Medulla oblongata (tissue), 1 donor: ENCODE results near the gene MRS2.

Source experiments
- DNase-seq: peaks from one replicate; pipeline ENCODE4 v3.0.0-alpha.2; 2015; ENCODE audit errors: extremely low spot score

MRS2 gene

DNA sequence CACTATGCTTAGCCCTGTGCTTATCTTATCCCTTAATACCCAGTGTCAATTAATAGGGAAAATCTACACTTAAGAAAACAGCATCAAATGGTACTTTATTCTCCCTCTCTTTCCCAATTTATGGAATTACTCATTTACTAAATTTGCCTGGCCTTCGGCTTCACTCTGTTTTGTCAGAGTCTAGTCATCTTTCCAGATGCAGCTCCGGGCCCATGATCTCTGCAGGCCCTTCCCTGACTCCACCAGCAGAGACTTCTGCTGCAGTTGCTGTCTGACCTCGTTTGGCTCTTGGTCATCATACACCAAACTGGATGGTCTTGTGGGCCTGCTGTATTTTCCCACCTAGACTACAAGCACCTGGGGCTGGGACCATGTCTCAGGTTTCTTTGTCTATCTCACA lies 27.4 kb downstream of the MRS2 start:
- no peak for DNase-seq

DNA sequence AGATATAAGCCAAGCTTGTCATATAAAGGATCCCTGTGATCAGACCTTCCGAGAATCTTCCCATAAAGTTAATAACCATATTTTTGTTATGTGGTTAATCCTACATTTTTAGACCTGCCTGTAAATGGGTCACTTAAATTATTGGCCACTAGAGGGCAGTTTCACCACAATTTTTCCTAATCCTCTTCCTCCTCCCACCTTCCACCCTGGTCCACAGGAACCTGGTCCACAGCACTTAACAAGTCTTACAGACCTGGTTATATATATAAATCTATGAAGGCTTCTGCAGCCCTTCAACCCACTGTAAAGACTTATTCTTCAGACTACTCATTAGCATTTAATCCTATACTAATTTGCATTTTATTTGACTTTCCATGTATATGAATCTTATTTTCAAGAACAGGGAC lies 28.3 kb downstream of the MRS2 start:
- DNase-seq: peak; percentile 27

GRCh38 chr6:24432611-24433010 lies 29.9 kb downstream of the MRS2 start:
- DNase-seq: no peak

DNA sequence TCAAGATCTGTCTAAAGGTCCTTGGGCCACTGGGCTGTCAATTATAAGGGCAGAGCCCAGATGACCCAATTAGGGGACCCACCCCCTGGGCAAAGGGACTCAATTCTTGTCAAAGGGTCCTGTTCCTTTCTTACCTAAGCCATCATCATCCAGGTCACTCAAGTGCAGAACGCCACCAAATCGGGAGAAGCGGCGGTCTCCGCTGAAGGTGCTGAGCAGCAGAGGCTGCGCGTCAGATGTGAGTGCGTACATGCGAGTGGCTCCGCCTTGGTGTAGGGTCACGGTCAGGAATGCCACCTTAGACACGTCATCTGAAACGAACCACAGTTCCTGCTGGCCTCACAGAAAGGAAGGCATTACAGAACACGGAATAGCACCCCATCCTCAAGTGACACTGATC lies 34.2 kb downstream of the MRS2 start:
- no peak for DNase-seq

- DNase-seq: no peak
Observed at GRCh38 chr6:24439858-24440539, 37.3 kb downstream of the MRS2 start.

DNA sequence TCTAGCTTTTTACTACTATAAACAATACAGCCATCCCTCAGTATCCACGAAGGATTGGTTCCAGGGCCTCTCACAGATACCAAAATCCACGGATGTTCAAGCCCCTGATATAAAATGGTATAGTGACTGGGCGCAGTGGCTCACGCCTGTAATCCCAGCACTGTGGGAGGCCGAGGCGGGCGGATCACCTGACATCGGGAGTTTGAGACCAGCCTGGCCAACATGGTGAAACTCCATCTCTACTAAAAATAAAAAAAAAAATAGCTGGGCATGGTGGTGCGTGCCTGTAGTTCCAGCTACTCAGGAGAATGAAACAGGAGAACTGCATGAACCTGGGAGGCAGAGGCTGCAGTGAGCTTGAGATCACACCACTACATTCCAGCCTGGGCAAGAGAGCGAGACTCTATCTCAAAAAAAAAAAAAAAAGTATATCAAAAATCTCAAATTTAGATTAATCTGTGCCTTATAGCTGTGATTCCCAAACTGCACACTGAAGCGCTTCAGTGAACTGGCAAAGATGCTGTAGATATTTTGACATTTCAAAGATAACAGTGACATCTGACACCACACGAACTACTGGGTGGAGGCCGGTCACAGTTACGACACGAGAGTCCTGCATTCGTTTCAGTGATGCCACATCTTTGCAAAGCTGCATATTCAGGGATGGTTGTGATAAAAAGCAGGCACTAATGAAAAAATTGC lies 38.3 kb downstream of the MRS2 start:
- no peak for DNase-seq

DNA sequence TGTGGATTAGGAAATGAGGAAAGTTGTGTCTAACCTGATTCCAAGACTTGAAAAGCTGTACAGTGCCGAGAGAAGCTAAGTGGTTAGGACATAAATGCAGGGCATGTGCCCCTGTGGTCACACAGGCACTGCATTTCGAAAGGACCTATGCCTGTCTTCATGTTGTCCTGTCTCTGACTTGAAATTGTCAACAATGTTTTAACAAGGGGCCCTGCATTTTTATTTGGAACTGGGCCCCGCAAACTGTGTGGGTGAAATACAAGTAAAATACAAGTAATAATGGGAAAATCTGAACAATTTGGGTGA lies 38.8 kb downstream of the MRS2 start:
- DNase-seq: no peak

GRCh38 chr6:24444588-24444987 lies 41.9 kb downstream of the MRS2 start:
- no peak for DNase-seq

- no peak for DNase-seq
Observed at GRCh38 chr6:24445704-24446103, 43.0 kb downstream of the MRS2 start.

GRCh38 chr6:24446670-24447069 lies 43.9 kb downstream of the MRS2 start:
- no peak for DNase-seq

DNA sequence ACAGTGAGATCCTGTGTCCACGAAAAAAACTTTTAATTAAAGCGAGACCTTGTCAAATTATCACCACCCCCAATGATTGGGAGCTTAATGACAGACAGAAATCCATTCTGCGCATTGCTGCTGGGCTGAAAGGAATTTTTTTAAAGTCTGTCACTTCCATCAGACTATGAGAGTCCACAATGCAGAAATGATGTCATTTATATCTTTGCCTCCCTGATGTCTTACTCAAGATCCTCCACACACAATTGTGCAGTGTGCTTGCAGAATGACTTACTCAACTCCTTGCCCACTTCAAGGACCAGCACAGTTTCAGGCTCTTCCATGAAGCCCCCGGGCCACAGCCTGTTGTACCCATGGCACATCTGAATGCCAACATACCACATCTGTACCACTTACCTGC lies 45.7 kb downstream of the MRS2 start:
- DNase-seq: no peak

- no peak for DNase-seq
Observed at GRCh38 chr6:24448828-24449525, 46.2 kb downstream of the MRS2 start.

- no peak for DNase-seq
Observed at GRCh38 chr6:24451581-24452388, 49.0 kb downstream of the MRS2 start.

GRCh38 chr6:24453921-24454320 lies 51.2 kb downstream of the MRS2 start:
- no peak for DNase-seq

DNA sequence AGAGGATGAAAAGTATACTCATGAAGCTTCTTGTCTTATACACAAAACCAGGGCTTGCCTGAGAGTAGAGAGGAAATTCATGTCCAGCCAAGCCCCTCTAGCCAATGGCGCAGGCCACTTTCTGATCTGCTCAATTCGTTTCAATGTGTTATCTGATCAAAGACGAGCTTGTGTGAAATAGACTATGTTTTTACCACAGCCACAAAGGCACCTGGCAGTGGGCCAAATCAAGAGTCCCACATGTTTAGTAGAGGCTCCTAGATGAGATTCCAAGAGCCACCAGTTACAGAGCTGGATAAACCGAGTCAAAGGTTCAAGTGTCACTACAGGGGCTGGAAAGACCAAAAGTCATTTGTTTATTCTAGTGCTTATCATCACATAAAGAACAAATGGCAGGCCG lies 51.7 kb downstream of the MRS2 start:
- DNase-seq: no peak

DNA sequence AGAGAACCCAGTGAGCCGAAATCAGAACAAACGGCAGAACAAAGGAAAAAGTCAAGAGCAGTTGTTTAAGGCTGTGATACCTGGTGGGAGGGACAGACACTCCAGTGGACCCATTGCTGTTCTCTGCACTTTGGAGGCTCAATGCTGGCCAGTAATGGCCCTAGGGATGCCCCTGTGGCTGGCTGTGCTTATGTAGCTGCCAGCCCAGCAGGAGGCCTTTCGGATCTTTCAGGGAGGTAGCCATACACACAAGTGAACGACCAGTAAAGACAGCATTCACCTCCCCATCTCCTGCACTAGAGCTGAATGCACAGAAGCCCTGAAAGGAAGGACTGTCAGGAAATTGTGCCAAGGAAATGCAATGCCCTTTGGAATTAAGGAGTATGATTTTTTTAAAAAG lies 52.3 kb downstream of the MRS2 start:
- no peak for DNase-seq

DNA sequence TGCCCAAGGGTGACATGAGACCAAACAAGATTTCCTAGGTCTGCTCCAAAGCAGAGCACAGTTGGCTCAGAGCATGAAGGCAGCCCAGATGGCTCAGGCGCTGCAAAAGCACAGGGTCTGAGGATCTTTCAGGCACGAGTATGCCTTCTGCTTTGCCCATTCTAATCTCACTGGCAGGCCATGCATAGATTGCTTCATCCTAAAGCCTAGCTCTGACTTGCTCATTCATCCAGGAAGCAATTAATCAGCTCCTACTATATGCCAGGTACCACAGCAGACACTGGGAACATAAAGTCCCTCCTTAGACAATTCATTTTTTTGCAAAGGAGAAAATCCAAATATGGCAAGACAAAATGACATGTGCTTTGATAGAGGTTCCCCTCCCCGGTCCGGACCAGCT lies 55.4 kb downstream of the MRS2 start:
- DNase-seq: no peak

DNA sequence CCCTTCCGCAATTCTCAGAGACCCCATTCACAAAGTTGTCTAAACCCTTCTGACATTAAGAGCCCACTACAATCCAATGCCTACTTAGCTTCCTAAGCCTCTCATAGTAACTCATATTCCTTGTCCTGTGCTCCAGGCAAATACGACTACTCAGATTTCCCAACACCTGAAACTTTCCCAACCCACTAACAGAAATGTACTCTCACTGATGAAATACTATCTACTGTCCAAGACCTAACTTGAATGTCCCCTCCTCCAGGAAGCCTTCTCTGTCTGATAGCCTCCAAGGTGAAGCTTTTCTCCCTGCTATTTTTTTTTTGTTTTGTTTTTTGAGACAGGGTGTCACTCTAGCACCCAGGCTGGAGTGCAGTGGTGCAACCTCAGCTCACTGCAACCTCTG lies 56.2 kb downstream of the MRS2 start:
- no peak for DNase-seq

DNA sequence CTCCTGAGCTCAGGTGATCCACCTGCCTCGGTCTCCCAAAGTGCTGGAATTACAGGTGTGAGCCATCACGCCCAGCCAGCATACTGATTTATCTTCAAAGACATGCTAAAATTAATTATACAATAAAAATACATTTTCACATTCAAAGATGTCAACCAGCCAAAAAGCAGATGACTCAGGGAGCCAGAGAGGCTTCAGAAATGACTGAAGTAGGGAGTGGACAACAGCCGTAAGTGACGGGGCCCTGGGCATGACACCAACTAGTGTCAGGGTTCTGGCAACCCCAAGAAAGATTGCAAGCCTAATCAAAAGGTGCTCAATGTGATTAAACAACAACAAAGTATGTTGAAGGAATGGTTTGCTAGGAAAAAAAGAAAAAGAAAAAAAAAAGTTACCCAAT lies 58.2 kb downstream of the MRS2 start:
- DNase-seq: no peak

- no peak for DNase-seq
Observed at GRCh38 chr6:24464253-24465038, 61.7 kb downstream of the MRS2 start.

- no peak for DNase-seq
Observed at GRCh38 chr6:24469811-24470210, 67.1 kb downstream of the MRS2 start.

DNA sequence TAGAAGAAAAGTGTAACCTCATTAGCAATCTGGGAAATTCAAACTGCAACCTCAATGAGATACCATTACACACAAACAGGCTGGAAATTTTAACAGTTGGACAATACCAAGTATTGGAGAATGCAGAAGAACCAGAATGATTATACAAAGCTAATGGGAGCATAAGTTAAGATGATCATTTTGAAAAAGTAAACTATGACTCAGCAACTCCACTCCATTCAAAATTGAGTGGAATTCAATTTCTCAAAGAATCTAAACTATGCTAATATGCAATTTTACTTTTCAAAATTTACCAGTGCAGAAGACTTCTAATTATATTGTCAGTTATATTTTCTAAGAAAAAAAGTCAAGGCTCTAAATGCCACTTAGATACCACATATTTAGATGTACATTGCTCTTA lies 69.4 kb downstream of the MRS2 start:
- DNase-seq: no peak
